ENCODE results near the gene MECR. TPM values are rescaled to one million over a fixed set of nuclear protein-coding genes. Genes with fewer than 3 reads are reported as not detected.
A peak's percentile ranks its signal among the peaks of the same experiment; 100 is the strongest.

Gene MECR
- total and polyA plus RNA-seq, 2 experiments from 2014 or later, result 41.4 to 60.0 TPM

DNA sequence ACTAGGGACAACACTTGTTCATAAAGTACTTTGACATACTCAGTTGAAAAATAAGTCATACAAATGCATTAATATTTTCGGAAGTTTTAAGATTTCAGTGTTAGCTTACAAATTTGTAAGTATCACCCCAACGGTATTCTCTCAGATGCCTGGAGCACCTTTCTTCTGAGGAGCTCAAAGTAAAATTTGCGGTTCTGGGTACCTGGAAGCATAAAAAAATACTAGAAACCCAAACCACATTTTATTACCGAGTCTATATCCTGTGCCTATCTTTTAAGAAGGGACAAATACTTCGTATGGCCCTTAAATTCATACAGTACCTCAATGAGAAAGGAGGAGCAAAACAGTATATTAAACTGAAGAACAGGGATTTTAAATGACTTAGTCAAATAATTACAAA, 59.2 kb downstream of the MECR start:
- H3K27me3 ChIP-seq, result no peaks in the 10 kb centered on the region
- DNase-seq (ENCODE audit: low read depth in 1 of 2, low spot score in 1 of 2), result no peak
- TF ChIP-seq, protein P1, sequence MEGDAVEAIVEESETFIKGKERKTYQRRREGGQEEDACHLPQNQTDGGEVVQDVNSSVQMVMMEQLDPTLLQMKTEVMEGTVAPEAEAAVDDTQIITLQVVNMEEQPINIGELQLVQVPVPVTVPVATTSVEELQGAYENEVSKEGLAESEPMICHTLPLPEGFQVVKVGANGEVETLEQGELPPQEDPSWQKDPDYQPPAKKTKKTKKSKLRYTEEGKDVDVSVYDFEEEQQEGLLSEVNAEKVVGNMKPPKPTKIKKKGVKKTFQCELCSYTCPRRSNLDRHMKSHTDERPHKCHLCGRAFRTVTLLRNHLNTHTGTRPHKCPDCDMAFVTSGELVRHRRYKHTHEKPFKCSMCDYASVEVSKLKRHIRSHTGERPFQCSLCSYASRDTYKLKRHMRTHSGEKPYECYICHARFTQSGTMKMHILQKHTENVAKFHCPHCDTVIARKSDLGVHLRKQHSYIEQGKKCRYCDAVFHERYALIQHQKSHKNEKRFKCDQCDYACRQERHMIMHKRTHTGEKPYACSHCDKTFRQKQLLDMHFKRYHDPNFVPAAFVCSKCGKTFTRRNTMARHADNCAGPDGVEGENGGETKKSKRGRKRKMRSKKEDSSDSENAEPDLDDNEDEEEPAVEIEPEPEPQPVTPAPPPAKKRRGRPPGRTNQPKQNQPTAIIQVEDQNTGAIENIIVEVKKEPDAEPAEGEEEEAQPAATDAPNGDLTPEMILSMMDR (IDR thresholded peaks at IDR 0.05; ENCODE audit: low read depth, low read length), result no peak
- H3K4me1 ChIP-seq (ENCODE audit: low read depth), result peaks cover 8% of the 10 kb centered on the region
- H3K36me3 ChIP-seq, result peaks cover 13% of the 10 kb centered on the region
- no peaks in the 10 kb centered on the region for H3K9me3 ChIP-seq (ENCODE audit: low read depth)
- H3K4me3 ChIP-seq, result no peak overlapping the region
- H3K27ac ChIP-seq, result peak overlapping the region; percentile 44

DNA sequence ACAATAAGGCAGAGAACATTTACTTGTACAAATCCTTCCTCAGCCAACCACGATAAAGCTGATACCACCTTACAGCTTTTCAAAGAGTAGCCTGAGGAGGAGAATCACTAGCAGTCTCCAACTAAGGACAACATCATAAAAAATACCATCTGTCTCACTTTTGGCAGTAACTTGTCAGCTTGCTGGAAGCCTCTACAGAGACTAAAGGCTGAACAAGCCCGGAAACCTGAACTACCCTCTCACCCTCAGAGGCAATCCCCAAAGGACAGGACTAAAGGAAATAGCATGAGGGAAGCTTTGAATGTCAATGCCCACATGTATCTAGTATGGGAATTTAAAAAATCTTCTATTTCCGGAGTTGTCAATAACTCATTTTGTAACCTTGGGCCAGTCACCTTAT, 59.6 kb downstream of the MECR start:
- Histone ChIP-seq H3K9me3 (ENCODE audit: low read depth) (no peaks in the 10 kb centered on the region), H3K36me3 (peaks cover 17% of the 10 kb centered on the region), H3K4me3 (no peak overlapping the region), H3K4me1 (ENCODE audit: low read depth) (peaks cover 8% of the 10 kb centered on the region), H3K27me3 (no peaks in the 10 kb centered on the region), H3K27ac (peak overlapping the region; percentile 44)
- DNase-seq (ENCODE audit: low read depth in 1 of 2, low spot score in 1 of 2), result peak in 1 of 2 donors; percentile 45
- TF ChIP-seq, protein P1 (IDR thresholded peaks at IDR 0.05; ENCODE audit: low read depth, low read length), result no peak

DNA sequence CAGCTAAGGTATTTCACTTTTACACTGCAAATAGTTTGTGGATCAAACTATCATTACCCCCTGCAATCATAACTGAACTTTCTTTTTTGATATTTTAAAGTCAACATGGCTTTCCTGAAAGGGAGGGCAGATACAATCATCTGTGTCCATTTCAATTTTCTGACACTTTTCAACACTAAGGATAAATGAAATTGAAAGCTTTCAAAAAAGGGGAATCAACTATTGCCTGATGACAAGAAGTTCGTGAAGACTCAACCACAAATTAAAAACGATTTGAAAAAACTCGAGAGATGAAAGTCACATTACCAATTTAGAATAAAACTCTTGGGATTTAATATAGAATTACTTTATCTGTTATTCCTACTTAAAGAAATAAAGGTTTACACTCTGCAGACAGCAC, 60.8 kb downstream of the MECR start:
- Histone ChIP-seq H3K9me3 (ENCODE audit: low read depth) (no peaks in the 10 kb centered on the region), H3K27me3 (no peaks in the 10 kb centered on the region), H3K36me3 (peaks cover 23% of the 10 kb centered on the region), H3K4me1 (ENCODE audit: low read depth) (peaks cover 8% of the 10 kb centered on the region), H3K4me3 (no peak overlapping the region), H3K27ac (no peak overlapping the region)
- no peak for DNase-seq (ENCODE audit: low read depth in 1 of 2, low spot score in 1 of 2)
- TF ChIP-seq, protein P1 (IDR thresholded peaks at IDR 0.05; ENCODE audit: low read depth, low read length), result no peak

DNA sequence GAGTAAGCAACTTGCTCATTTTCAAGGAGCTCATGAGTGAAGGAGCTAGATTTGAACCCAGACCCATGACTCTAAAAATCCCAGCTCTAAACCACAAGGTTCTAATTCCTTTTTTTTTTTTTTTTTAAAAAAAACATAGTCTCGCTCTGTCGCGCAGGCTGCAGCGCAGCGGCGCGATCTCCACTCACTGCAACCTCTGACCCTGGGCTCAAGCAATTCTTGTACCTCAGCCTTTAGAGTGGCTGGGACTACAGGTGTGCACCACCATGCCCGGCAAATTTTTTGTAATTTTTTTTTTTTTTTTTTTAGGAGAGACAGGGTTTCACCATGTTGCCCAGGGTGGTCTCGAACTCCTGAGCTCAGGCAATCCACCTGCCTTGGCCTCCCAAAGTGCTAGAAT, 62.8 kb downstream of the MECR start:
- no peak for DNase-seq (ENCODE audit: low read depth in 1 of 2, low spot score in 1 of 2)
- Histone ChIP-seq H3K4me1 (ENCODE audit: low read depth) (peaks cover 14% of the 10 kb centered on the region), H3K27ac (no peak overlapping the region), H3K27me3 (no peaks in the 10 kb centered on the region), H3K4me3 (no peak overlapping the region), H3K36me3 (peaks cover 23% of the 10 kb centered on the region), H3K9me3 (ENCODE audit: low read depth) (no peaks in the 10 kb centered on the region)
- TF ChIP-seq, protein P1 (IDR thresholded peaks at IDR 0.05; ENCODE audit: low read depth, low read length), result no peak

DNA sequence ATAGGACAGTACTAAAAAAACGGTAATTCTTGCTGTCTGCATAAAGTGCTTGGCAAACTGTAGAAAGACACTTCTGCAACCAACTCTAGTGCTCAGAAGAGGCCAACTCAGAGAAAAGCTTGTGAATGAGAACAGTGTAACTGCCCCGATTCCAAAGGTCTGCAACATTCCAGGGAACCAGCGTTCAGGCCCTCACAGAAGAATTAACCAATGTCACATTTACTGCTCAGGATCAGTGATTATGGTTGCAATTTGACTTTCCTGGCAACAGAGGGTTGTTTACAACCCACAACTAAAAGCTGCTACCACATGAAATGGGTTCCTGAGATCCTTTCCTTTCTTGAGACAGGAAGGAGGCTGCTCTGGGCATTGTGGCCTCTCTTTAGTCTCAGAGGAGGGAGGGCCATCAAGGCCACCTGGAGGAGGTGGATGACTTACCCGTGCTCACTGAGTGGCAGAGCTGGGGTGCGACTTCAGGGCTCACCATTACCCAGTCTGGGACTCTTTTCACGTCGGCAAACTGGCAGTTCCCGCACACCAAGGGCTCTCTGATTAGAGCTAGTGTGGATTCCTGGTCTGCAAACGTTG, 64.3 kb downstream of the MECR start:
- Histone ChIP-seq H3K27me3 (no peaks in the 10 kb centered on the region), H3K9me3 (ENCODE audit: low read depth) (no peaks in the 10 kb centered on the region), H3K4me3 (no peak overlapping the region), H3K27ac (peak overlapping the region; percentile 43), H3K4me1 (ENCODE audit: low read depth) (peaks cover 26% of the 10 kb centered on the region), H3K36me3 (peaks cover 23% of the 10 kb centered on the region)
- DNase-seq (ENCODE audit: low read depth in 1 of 2, low spot score in 1 of 2), result no peak
- TF ChIP-seq, protein P1 (IDR thresholded peaks at IDR 0.05; ENCODE audit: low read depth, low read length), result no peak
